ENCODE results near the gene NOLC1. TPM values are rescaled to one million over a fixed set of nuclear protein-coding genes. Genes with fewer than 3 reads are reported as not detected.

NOLC1 gene
- total and polyA plus RNA-seq, 4 donors, result 11.6 to 26.3 (median 20.4) TPM

DNA sequence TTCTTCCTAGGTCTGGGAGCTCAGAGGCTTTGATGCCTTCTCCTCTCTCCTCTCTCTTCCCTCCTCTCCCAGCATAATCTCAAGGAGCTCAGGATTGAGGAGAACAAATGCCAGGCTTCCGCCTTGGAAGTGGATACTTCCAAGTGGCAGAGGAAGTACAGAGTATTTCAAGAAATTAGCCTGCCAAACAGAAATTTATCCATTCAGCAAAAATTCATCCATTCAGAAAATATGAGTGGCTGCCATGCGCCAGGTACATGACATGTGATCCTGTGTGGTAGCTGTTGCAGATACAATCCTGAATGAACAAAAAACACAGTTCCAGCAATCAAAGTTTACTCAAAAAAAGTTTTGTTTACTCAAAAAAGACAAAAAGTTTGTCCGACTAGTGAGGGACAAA is 18.4 kb downstream of the NOLC1 start:
- Histone ChIP-seq H3K9ac (ENCODE audit: low read depth in 1 of 2, low read length in 2 of 2) (no peak overlapping the region), H3K36me3 (ENCODE audit: control insufficient read depth in 4 of 4, insufficient read depth in 3 of 4, low read depth in 1 of 4, low read length in 3 of 4) (no peaks in the 10 kb centered on the region), H3K4me3 (ENCODE audit: low read depth in 1 of 3, low read length in 3 of 3) (no peak overlapping the region), H3K9me3 (ENCODE audit: control insufficient read depth in 4 of 4, low read length in 3 of 4) (no peaks in the 10 kb centered on the region), H3K4me1 (ENCODE audit: control insufficient read depth in 4 of 4, insufficient read depth in 4 of 4, low read length in 3 of 4) (peaks cover 0 to 4% (median 2%) of the 10 kb centered on the region in 4 donors), H3K27ac (ENCODE audit: low read depth in 1 of 2, low read length in 2 of 2) (no peak overlapping the region), H3K27me3 (ENCODE audit: control insufficient read depth in 4 of 4, insufficient read depth in 4 of 4, low read length in 3 of 4) (no peaks in the 10 kb centered on the region)
- TF ChIP-seq JUND (IDR thresholded peaks at IDR 0.05), result no peak
- TF ChIP-seq, protein P1, sequence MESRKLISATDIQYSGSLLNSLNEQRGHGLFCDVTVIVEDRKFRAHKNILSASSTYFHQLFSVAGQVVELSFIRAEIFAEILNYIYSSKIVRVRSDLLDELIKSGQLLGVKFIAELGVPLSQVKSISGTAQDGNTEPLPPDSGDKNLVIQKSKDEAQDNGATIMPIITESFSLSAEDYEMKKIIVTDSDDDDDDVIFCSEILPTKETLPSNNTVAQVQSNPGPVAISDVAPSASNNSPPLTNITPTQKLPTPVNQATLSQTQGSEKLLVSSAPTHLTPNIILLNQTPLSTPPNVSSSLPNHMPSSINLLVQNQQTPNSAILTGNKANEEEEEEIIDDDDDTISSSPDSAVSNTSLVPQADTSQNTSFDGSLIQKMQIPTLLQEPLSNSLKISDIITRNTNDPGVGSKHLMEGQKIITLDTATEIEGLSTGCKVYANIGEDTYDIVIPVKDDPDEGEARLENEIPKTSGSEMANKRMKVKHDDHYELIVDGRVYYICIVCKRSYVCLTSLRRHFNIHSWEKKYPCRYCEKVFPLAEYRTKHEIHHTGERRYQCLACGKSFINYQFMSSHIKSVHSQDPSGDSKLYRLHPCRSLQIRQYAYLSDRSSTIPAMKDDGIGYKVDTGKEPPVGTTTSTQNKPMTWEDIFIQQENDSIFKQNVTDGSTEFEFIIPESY (IDR thresholded peaks at IDR 0.05), result no peak
- no peak for TF ChIP-seq NR2F2 (IDR thresholded peaks at IDR 0.05)
- TF ChIP-seq GABPA (IDR thresholded peaks at IDR 0.05 in 1 of 2, conservative IDR thresholded peaks at IDR 0.05 in 1 of 2), result no peak
- TF ChIP-seq EGR1 (IDR thresholded peaks at IDR 0.05; ENCODE audit: low read depth in 2 of 2), result no peak
- TF ChIP-seq HNF4A (conservative IDR thresholded peaks at IDR 0.05), result no peak
- TF ChIP-seq SP1 (IDR thresholded peaks at IDR 0.05), result no peak
- TF ChIP-seq RXRA (IDR thresholded peaks at IDR 0.05), result no peak
- no peak for TF ChIP-seq HNF4G (IDR thresholded peaks at IDR 0.05)
- TF ChIP-seq RAD21 (IDR thresholded peaks at IDR 0.05), result no peak
- no peak for TF ChIP-seq FOXA1 (IDR thresholded peaks at IDR 0.05)
- TF ChIP-seq YY1 (IDR thresholded peaks at IDR 0.05), result no peak
- TF ChIP-seq, protein P2, sequence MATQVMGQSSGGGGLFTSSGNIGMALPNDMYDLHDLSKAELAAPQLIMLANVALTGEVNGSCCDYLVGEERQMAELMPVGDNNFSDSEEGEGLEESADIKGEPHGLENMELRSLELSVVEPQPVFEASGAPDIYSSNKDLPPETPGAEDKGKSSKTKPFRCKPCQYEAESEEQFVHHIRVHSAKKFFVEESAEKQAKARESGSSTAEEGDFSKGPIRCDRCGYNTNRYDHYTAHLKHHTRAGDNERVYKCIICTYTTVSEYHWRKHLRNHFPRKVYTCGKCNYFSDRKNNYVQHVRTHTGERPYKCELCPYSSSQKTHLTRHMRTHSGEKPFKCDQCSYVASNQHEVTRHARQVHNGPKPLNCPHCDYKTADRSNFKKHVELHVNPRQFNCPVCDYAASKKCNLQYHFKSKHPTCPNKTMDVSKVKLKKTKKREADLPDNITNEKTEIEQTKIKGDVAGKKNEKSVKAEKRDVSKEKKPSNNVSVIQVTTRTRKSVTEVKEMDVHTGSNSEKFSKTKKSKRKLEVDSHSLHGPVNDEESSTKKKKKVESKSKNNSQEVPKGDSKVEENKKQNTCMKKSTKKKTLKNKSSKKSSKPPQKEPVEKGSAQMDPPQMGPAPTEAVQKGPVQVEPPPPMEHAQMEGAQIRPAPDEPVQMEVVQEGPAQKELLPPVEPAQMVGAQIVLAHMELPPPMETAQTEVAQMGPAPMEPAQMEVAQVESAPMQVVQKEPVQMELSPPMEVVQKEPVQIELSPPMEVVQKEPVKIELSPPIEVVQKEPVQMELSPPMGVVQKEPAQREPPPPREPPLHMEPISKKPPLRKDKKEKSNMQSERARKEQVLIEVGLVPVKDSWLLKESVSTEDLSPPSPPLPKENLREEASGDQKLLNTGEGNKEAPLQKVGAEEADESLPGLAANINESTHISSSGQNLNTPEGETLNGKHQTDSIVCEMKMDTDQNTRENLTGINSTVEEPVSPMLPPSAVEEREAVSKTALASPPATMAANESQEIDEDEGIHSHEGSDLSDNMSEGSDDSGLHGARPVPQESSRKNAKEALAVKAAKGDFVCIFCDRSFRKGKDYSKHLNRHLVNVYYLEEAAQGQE (IDR thresholded peaks at IDR 0.05), result no peak
- TF ChIP-seq, protein P3, sequence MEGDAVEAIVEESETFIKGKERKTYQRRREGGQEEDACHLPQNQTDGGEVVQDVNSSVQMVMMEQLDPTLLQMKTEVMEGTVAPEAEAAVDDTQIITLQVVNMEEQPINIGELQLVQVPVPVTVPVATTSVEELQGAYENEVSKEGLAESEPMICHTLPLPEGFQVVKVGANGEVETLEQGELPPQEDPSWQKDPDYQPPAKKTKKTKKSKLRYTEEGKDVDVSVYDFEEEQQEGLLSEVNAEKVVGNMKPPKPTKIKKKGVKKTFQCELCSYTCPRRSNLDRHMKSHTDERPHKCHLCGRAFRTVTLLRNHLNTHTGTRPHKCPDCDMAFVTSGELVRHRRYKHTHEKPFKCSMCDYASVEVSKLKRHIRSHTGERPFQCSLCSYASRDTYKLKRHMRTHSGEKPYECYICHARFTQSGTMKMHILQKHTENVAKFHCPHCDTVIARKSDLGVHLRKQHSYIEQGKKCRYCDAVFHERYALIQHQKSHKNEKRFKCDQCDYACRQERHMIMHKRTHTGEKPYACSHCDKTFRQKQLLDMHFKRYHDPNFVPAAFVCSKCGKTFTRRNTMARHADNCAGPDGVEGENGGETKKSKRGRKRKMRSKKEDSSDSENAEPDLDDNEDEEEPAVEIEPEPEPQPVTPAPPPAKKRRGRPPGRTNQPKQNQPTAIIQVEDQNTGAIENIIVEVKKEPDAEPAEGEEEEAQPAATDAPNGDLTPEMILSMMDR (IDR thresholded peaks at IDR 0.05; ENCODE audit: low read depth, low read length, missing input control), result no peak
- TF ChIP-seq, protein P4, sequence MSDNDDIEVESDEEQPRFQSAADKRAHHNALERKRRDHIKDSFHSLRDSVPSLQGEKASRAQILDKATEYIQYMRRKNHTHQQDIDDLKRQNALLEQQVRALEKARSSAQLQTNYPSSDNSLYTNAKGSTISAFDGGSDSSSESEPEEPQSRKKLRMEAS (IDR thresholded peaks at IDR 0.05), result no peak
- TF ChIP-seq, protein P5, sequence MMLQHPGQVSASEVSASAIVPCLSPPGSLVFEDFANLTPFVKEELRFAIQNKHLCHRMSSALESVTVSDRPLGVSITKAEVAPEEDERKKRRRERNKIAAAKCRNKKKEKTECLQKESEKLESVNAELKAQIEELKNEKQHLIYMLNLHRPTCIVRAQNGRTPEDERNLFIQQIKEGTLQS (IDR thresholded peaks at IDR 0.05), result no peak
- WGBS, result 45% methylated on average over 3 of the region's 3 CpGs
- DNase-seq (ENCODE audit: low spot score), result no peak

DNA sequence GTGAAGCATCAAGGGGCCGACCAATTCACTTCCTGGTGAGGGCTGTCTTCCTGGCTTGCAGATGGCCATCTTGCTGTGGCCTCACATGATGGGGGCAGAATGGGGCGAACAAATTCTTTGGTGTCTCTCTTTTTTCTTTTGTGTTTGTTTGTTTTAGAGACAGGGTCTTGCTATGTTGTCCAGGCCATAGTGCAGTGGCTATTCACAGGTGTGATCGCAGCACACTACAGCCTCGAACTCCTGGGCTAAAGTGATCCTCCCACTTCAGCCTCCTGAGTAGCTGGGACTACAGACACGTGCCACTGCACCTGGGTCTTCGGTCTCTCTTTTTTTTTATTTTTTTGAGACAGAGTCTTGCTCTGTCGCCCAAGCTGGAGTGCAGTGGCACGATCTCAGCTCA is 20.1 kb downstream of the NOLC1 start:
- Histone ChIP-seq H3K27me3 (ENCODE audit: control insufficient read depth in 4 of 4, insufficient read depth in 4 of 4, low read length in 3 of 4) (no peaks in the 10 kb centered on the region), H3K9me3 (ENCODE audit: control insufficient read depth in 4 of 4, low read length in 3 of 4) (no peaks in the 10 kb centered on the region), H3K36me3 (ENCODE audit: control insufficient read depth in 4 of 4, insufficient read depth in 3 of 4, low read depth in 1 of 4, low read length in 3 of 4) (no peaks in the 10 kb centered on the region), H3K9ac (ENCODE audit: low read depth in 1 of 2, low read length in 2 of 2) (no peak overlapping the region), H3K27ac (ENCODE audit: low read depth in 1 of 2, low read length in 2 of 2) (no peak overlapping the region), H3K4me1 (ENCODE audit: control insufficient read depth in 4 of 4, insufficient read depth in 4 of 4, low read length in 3 of 4) (peaks cover 0 to 3% (median 1%) of the 10 kb centered on the region in 4 donors), H3K4me3 (ENCODE audit: low read depth in 1 of 3, low read length in 3 of 3) (no peak overlapping the region)
- DNase-seq (ENCODE audit: low spot score), result no peak
- 87% methylated on average over 8 of the region's 8 CpGs for WGBS
- TF ChIP-seq RAD21 (IDR thresholded peaks at IDR 0.05), result no peak
- no peak for TF ChIP-seq YY1 (IDR thresholded peaks at IDR 0.05)
- TF ChIP-seq JUND (IDR thresholded peaks at IDR 0.05), result no peak
- TF ChIP-seq, protein P1 (IDR thresholded peaks at IDR 0.05), result no peak
- TF ChIP-seq RXRA (IDR thresholded peaks at IDR 0.05), result no peak
- TF ChIP-seq, protein P2 (IDR thresholded peaks at IDR 0.05), result no peak
- TF ChIP-seq, protein P4 (IDR thresholded peaks at IDR 0.05), result no peak

All from liver (tissue), 9 donors.